GM21526 (cell line): Measurements from ENCODE around the gene CAMK2A.

Source experiments
- ATAC-seq: cut with Tn5 transposase; IDR thresholded peaks from one replicate; pipeline ENCODE4 v1.9.1; 2021; ENCODE audit warnings: moderate library complexity; ENCODE audit not compliant: unreplicated experiment, low FRiP score

CAMK2A gene

DNA sequence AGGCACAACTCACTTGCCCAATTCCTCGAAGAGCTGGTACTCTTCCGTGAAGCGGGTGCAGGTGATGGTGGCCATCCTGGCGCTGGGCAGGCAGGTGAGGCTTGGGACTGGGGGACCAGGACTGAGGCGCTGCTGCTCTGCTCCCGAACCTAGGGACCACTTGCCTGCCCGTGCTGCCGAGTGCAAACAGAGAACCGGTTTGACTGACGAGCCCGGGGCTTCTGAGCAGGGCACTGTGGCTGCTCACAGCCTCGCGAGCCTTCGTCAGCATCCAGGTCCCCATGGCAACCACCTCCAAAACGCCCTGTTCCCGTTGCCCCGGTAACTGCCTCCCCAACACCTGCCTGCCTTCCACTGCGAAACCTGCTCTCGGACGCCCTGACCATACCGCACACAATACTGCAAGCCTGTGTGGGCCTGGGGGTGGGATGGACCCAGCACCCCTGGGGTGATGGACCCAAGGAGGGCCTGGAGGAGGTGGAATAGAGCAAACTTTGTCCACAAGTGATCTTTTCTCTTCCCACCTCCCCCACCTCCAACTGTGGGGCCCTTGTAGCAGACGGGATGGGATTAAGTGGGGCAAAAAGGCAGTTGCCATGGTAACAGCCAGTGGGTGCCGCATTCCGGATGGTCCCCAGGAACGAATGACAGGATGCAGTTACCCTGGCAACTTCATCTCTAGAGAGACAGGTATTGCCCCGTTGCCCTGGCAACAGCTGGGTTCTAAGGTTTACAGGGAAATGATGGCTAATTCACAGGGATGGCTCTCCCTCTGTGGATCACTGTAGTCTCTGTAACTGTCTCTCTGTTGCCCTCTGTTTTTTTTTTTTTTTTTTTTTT is at the start of gene CAMK2A:
TSS of gene CAMK2A (minus strand) at position 223 of the 840 bp plus-strand sequence. CDS start at position 75, 148 bp downstream.
- ATAC-seq = no peak

GRCh38 chr5:150339165-150339564 is 49.6 kb upstream of the CAMK2A start:
- ATAC-seq = no peak

- no peak for ATAC-seq
Observed at GRCh38 chr5:150338546-150338945, 49.0 kb upstream of the CAMK2A start.

- ATAC-seq = no peak
Observed at GRCh38 chr5:150335778-150336177, 46.2 kb upstream of the CAMK2A start.

DNA sequence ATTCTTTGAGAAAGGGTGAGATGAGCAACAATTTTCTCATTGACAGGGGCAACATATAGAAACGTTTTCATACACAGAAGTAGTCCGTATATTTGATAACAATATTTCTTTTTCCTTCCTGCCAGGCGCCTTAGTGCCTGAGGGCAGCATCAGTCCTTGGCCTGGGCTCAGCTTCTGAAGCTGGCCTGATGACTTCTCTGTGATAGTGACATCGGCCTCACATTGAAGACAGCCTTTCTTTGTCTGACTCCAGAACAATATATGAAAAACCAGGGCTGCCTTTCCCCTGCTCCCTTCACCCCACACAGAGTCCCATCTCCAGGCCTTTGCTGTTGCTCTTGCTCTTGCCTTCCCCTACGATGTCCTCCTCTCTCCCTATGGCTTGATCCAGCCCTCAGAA is 43.8 kb upstream of the CAMK2A start:
- no peak for ATAC-seq

DNA sequence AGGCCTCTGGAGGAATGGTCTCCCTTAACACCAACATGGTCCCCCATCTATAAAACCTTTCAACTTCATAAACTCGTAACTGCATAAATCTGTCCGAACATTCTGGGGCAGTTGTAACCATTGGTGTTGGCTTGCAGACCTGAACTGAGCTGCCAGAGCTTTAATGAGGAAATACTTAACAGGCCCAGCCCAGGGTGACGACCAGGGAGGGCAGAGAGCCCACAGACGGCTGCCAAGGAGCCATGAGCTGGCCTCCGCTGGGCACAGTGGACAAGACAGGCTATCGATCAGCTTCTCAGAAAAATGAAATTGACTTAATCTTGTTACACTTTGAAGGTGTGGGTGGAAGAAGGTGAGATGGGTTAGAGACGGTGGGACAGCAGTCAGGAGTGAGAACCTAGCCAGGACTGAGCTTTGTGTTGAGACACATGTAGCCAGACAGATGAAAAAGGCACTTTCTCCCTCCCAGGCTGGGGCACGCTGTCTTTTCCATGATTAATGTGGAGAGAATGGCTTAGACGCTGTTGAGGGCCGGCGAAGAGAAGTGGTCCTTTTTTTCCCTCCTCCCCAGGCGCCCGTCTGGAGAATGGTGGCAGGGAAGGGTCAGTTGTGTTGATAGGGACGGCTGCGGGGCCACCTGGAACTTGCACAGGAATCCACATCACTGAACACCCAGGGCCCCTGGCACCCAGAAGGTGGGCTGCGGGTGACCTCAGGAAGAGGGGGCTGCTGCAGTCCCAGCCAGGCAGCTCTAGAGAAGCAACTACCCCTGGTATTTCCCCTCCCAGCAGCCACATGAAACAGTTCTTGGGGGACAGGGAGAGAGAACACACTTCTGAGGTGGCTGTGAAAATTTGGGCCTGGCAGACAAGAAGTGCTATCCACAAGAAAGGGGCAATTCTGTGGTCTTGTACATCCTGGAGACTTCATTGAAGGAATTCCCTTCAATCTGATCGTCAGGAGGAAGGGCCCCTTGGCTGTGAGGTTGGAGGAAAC is 40.6 kb upstream of the CAMK2A start:
- no peak for ATAC-seq

GRCh38 chr5:150329038-150329437 is 39.5 kb upstream of the CAMK2A start:
- no peak for ATAC-seq

DNA sequence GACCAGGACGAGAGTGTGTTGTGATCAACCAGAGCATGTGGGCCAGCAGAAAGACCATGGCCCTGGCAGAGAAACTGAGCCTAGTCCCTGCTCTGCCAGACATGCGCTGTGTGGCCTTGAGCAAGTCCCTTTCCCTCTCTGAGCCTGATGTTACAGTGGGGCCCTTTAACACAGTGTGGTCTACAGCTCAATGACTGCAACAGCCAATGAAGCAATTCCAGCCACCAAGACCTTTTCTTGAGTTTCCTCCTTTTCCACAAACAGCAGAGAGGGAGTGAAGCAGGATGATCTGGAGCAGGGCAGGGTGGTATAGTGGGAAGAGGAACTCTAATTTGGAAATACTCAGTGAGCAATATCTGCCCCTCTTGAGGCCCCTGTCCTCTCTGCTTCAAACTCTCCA is 38.9 kb upstream of the CAMK2A start:
- ATAC-seq = no peak

GRCh38 chr5:150327139-150327538 is 37.6 kb upstream of the CAMK2A start:
- no peak for ATAC-seq

GRCh38 chr5:150326707-150327106 is 37.1 kb upstream of the CAMK2A start:
- no peak for ATAC-seq

DNA sequence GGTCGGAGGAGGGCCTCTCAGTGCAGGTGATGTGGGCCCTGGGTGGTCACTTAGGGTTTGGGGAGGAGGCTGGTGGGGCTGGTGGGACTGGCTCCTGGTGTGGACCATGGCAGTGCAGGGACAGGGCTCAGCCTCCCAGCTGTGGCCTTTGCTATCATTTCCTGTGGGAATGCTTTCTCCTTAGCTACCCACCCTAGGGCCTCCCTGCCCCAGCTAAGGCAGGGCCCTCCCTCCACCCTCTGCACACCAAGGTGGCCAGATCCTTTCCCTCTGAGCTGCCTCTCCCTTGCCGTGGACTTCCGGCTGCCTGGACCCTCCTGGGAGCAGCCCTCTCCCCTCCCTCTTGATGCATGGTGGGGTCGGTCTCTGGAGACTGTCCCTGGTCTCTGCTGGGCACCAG is 35.9 kb upstream of the CAMK2A start:
- no peak for ATAC-seq

DNA sequence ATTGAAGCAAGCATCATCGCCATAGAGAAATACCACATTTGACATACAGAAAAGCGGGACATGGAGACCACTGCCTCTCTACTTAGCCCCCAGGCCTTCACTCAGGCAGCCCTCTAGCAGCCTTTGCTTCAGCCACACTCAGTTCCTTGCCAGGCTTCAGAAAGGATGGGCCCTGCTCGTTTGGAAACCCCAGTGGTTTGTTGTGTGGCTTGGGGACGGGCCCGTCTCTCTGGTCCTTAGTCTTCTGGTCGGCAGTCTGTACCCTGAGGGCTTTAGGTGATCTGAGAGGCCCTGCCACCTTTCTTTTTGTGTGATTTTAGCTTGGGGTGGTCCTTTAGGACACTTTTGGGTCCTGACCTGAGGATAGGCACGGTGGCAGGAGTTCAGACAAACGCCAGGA is 34.2 kb upstream of the CAMK2A start:
- ATAC-seq = no peak

DNA sequence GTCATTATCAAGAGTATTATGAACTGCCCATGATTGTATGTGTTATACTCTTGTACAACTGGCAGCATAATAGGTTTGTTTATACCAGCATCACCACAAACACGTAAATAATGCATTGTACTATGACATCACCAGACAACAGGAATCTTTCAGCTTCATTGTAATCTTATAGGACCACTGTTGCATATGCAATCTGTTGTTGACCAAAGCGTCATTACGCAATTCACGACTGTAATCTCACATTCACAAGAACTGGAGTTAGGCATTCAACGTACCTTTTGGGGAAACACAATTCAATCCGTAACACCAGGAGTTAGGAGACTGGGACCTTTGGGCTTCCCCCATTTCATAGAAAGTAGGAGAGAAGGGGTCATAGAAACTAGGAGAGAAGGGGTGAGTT is 33.5 kb upstream of the CAMK2A start:
- no peak for ATAC-seq

DNA sequence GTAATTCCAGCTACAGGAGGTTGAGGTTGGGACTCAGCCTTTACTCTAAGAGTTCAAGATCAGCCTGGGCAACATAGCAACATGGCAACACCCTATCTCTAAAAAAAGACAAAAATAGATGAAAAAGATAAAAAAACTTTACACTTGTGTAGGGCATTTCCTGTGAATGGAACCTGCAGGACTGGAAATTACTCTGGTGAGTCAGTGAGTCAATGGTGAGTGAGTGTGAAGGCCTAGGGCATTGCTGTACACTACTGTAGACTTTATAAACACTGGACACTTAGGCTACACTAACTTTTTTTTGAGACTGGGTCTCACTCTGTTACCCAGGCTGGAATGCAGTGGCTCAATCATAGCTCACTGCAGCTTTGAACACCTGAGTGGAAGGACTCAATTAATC is 32.6 kb upstream of the CAMK2A start:
- ATAC-seq = no peak

GRCh38 chr5:150321784-150322183 is 32.2 kb upstream of the CAMK2A start:
- ATAC-seq = no peak

DNA sequence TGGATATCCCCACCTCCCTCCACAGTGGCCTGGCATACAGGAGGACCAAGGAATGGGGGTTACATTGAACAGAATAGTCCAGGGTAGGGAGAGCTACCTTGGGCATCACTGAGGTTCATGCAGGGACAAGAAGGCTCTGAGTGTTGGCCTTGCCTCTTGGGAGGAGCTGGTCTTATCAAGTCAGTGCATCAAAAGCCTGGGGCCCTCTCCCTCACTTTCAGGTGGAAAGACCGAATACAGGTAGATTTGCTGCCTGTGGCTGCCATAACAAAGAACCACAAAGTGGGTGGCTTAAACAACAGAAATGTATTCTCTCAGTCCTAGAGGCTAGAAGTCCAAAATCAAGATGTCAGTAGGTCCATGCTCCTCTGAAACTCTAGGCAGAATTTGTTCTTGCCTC is 31.6 kb upstream of the CAMK2A start:
- ATAC-seq = no peak

DNA sequence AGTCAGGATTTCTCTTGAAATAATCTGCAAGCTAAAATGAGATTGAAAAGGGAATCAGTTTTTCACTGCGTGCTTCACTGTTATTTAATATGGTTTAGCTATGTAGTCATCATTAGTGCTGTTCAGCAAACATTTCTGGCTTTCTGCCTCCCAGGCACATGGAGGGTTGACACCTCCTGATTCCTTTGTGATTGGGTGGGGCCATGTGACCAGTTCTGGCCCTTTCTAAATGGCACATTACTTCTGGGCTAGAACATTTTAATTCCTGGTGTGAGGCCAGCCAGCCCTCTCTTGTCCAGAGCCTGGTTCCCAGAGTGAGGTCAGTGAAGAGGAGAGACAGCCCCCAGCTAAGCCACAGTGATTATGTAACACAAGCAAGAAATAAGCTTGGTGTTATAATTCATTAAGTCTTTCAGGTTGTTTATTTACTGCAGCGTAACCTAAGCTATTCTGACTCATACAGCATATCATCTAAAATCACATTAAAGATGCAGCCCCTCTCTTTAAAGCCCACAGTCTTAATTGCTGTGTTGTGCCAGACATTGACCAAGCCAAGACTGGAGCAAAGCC is 30.6 kb upstream of the CAMK2A start:
- no peak for ATAC-seq

DNA sequence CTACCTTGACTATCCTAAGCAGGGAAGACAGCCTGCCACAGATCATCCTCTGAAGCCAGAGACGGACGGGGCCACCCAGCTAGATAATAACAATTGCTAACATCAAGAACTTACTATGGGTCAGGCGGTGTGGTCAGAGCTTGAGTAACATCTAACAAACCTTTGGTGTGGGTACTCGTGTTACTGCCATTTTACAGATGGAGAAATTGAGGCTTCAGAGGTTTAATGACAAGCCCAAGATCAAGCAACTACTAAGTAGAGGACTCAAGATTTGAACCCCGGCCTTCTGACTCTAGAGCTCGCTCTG is 29.9 kb upstream of the CAMK2A start:
- ATAC-seq = no peak

DNA sequence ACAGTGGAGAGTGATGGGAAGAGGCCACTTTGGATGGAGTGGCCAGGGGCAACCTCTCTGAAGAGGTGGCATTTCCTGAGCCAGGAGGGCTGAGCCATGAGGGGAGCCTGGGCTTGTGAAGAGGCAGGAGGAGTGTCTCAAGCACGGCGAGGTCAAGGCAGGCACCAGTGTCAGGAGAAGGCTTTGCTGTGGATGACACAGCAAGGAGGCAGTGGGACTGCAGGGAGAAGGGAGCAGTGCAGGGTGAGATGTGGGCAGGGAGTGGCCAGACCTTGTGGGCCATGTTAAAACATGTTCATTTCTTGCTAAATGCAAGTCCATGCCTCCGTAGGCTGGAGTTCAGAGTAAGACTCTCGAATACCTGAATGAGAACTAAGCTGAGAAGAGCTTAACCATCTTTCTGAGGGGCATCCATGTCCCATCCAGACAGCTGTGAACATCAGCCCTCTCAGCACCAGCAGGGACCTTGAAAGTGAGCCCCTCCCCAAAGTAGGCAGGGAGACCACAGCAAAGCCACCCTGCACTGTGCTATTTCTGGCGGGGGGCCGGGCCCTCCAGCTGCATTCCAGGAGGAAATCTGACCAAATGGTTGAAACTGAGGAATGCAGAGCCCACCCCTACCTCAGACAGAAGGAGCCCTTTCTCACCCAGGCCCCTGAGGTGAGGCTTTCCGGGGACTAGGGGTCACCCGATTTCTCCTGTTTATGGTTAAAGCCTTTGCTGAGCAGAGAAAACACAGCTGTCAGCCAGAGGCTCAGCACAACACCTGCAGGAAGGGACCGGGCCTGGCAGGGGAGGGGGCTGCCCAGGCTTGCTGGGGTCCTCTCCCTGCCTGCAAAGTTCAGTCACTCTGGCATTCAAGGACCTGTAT is 29.3 kb upstream of the CAMK2A start:
- no peak for ATAC-seq
